Immature natural killer cell (primary cell): ENCODE measurements around the gene SLC13A5. TPM values are rescaled to one million over a fixed set of nuclear protein-coding genes. Genes with fewer than 3 reads are reported as not detected.
"Not testable (repeated sequence)": the region's sequence is repeated elsewhere in the genome, so short reads cannot be mapped to it uniquely, and the experiment has no call there.

Experiments used
- DNase-seq, 3 donors: peaks; one replicate each; pipeline ENCODE4 v3.0.0; 2022; ENCODE audit warnings: mixed read lengths in 1 of 3
- H3K27ac Mint-ChIP-seq, 6 donors: one replicate each; pipeline ENCODE4 v1.8.0; 2020; ENCODE audit warnings: mixed read lengths in 6 of 6, mild to moderate bottlenecking in 5 of 6, inconsistent platforms in 4 of 6, moderate library complexity in 3 of 6
- H3K27me3 Mint-ChIP-seq, 3 donors: one replicate each; pipeline ENCODE4 v1.8.0; 2020 to 2021; ENCODE audit warnings: low read depth in 3 of 3, mild to moderate bottlenecking in 3 of 3, mixed read lengths in 3 of 3, moderate library complexity in 3 of 3, inconsistent platforms in 1 of 3
- H3K36me3 Mint-ChIP-seq, 3 donors: one replicate each; pipeline ENCODE4 v1.8.0; 2020; ENCODE audit warnings: mixed read lengths in 3 of 3, inconsistent platforms in 2 of 3, mild to moderate bottlenecking in 2 of 3
- H3K4me1 Mint-ChIP-seq, 2 donors: one replicate each; pipeline ENCODE4 v1.8.0; 2020; ENCODE audit warnings: inconsistent platforms in 2 of 2, mild to moderate bottlenecking in 2 of 2, mixed read lengths in 2 of 2, moderate library complexity in 1 of 2
- H3K4me3 Mint-ChIP-seq, 5 donors: one replicate each; pipeline ENCODE4 v1.8.0; 2020; ENCODE audit warnings: mild to moderate bottlenecking in 5 of 5, mixed read lengths in 5 of 5, inconsistent platforms in 3 of 5, moderate library complexity in 3 of 5
- H3K9me3 Mint-ChIP-seq, 6 donors: one replicate each; pipeline ENCODE4 v1.8.0; 2020; ENCODE audit warnings: mild to moderate bottlenecking in 6 of 6, mixed read lengths in 6 of 6, inconsistent platforms in 4 of 6, moderate library complexity in 3 of 6
- polyA plus RNA-seq, 3 donors: library from polyadenylated mRNA; unstranded; fragments of 300-500 nt; fragmentation: Illumina TruSeq; gene quantifications; one replicate each; pipeline ENCODE4 v1.2.3, GENCODE V29; 2021

Gene SLC13A5
- polyA plus RNA-seq, 3 donors from 2014 or later, result not detected

DNA sequence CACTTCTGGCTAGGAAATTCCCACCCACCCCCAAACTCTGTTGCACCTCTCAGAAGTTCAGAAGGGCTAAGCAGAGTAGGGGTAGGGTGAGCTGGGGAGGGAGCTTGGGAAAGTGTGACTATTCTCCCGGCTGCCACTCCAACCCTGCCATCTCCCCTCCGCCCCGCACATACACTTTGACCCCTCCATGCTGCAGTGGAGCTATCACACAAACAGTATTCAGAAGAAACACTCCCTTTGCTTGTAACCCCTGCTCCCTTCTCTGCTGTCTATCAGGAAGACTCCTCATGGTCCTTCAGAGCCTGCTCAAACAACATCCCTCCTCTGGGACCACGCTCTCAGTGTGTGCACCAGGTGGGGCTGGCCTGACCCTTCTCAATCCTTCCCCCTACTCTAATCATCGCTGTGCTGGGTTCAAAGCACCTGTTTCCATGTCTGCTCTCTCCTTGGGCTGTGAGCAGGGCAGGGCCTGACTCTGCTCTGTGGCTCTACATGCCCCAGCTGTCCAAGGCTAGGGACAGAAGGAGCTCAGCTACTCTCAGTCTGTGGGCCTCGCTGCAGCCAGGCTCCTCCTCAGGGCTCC, 8.6 kb downstream of the SLC13A5 start:
- no peaks in the 10 kb centered on the region for H3K4me1 Mint-ChIP-seq
- no peaks in the 10 kb centered on the region for H3K9me3 Mint-ChIP-seq
- H3K36me3 Mint-ChIP-seq, result no peaks in the 10 kb centered on the region
- peaks cover 4 to 18% (median 9%) of the 10 kb centered on the region in 3 donors for H3K27me3 Mint-ChIP-seq
- no peak overlapping the region for H3K27ac Mint-ChIP-seq
- DNase-seq, result no peak
- no peak overlapping the region for H3K4me3 Mint-ChIP-seq

GRCh38 chr17:6703751-6704150, 9.4 kb downstream of the SLC13A5 start:
- Mint-ChIP-seq H3K27ac (no peak overlapping the region), H3K9me3 (no peaks in the 10 kb centered on the region), H3K27me3 (peaks cover 4 to 12% (median 9%) of the 10 kb centered on the region in 3 donors), H3K4me3 (no peak overlapping the region), H3K36me3 (no peaks in the 10 kb centered on the region), H3K4me1 (no peaks in the 10 kb centered on the region)
- no peak for DNase-seq

DNA sequence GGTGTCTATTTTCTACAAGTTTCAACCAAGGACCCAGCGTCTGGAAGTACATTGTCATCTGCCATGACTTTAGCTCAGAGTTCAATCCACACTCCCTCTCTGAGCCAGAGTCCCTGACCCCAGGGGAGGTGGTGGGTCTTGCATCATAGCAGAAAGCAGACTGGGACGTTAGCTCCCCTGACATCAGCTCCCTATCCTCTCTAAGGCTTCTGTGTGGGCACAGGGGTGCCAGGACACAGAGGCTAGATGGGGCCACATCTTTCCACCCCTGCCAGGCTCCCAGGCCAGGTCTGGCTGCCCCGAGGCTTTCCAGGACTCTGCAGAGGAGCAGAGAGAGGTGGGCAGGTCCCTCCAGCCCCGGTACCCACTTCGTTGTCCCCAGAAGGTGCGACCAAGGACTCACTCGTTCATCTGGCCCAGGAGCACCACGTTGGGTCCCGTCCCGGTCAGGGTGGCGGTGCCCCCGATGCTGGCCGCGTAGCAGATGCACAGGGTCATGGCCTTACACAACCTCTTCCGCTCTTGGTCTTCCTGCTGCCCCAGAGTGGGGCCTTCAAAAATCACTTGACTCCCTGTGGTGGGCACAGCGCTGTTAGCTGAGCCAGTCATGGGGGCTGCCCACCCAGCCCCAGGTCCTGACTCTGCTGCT, 10.5 kb downstream of the SLC13A5 start:
- Mint-ChIP-seq H3K27ac (no peak overlapping the region), H3K9me3 (no peaks in the 10 kb centered on the region), H3K4me3 (no peak overlapping the region), H3K36me3 (no peaks in the 10 kb centered on the region), H3K4me1 (no peaks in the 10 kb centered on the region), H3K27me3 (peaks cover 4 to 12% (median 5%) of the 10 kb centered on the region in 3 donors)
- no peak for DNase-seq

DNA sequence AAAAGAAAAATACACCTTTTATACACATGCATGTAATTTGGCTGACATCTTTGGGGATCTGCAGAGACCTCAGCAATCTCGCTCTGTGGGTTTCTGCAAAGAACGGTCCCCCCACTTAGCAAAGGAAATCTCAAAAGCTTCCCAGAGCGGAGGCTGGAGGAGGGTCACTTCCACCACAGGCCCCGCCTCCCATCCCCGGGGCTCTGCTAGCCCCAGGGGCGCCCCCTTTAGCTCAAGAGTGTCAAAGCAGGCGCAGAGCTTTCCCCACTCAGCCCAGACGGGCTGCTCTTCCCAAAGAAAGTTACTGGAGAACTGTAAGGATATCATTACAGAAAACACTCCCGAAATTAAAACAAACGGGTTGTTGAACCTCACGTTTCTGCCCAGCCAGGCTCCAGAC, 11.4 kb downstream of the SLC13A5 start:
- Mint-ChIP-seq H3K4me3 (no peak overlapping the region), H3K36me3 (no peaks in the 10 kb centered on the region), H3K4me1 (no peaks in the 10 kb centered on the region), H3K27me3 (peaks cover 4 to 12% (median 5%) of the 10 kb centered on the region in 3 donors), H3K27ac (no peak overlapping the region), H3K9me3 (no peaks in the 10 kb centered on the region)
- peak; percentile 2 to 14 (median 7) for DNase-seq

GRCh38 chr17:6700948-6701307, 12.2 kb downstream of the SLC13A5 start:
- Mint-ChIP-seq H3K36me3 (no peaks in the 10 kb centered on the region), H3K27ac (no peak overlapping the region), H3K27me3 (peaks cover 2 to 12% (median 4%) of the 10 kb centered on the region in 3 donors), H3K4me3 (no peak overlapping the region), H3K4me1 (no peaks in the 10 kb centered on the region), H3K9me3 (no peaks in the 10 kb centered on the region)
- DNase-seq, result no peak

DNA sequence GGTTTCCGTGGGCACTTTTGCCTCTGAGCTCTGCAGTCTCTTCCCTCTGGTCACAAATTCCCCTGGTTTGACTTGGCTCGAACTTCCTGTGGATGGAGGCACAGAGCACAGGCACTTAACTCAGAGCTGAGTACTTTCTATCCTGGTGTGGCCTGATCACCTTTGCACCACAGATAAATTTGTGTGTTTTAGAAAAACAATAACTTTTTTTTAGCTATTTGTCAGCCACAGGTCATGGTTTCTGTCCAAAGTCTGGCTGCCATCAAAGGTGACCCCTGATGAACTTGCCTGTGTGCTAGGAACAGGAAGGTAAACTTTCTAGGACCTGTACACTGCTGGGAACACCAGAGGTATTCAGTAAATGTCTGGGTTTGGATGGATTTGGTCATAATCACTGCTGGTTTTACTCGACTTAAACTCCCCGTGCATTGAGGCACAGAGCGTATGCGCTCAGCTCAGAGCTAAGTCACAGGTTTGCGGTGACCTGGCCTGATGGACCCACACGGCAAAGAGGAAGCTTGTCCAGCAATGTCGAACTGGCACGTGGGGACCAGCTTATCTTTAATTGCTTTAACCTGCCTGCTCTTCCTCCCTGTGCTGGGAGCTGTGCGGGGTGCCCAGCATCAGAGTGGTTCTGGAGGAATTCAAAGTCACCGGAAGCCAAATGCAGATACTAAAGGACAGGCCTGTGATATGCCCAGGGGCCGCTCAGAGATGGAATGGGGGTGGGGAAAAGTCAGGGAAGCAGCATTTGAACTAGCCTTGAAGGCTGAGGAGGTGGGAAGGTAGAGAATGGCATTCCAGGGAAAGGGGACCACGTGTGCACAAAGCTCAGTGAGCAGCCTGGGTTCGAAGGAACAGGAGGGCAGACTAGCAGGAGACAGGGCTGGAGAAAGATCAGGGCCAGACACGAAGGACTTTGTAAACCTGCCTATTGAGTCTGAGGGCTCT, 12.9 kb downstream of the SLC13A5 start:
- H3K9me3 Mint-ChIP-seq, result no peaks in the 10 kb centered on the region
- no peak for DNase-seq
- no peak overlapping the region for H3K4me3 Mint-ChIP-seq
- H3K27ac Mint-ChIP-seq, result no peak overlapping the region
- H3K27me3 Mint-ChIP-seq, result peaks cover 1 to 12% (median 4%) of the 10 kb centered on the region in 3 donors
- no peaks in the 10 kb centered on the region for H3K36me3 Mint-ChIP-seq
- H3K4me1 Mint-ChIP-seq, result no peaks in the 10 kb centered on the region

DNA sequence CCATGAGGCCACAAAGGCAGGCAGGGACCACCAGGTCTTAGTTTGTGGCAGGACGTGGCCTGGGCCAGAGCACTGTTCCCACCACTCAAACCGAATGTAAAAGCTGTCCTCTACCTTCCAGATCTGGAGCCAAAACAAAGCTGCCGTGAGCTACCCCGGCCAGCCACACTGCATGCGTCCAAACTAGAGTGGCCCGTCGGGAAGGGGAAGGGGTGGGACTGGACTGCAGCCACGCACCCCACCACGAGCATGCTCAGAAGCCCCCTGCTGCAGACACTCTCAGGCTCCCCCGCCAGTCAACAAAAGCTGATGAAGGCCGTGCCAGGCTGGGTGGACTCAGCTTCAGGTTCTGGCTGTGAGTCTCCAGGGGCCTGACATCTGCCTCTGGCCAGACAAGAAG, 15.2 kb downstream of the SLC13A5 start:
- no peaks in the 10 kb centered on the region for H3K36me3 Mint-ChIP-seq

DNA sequence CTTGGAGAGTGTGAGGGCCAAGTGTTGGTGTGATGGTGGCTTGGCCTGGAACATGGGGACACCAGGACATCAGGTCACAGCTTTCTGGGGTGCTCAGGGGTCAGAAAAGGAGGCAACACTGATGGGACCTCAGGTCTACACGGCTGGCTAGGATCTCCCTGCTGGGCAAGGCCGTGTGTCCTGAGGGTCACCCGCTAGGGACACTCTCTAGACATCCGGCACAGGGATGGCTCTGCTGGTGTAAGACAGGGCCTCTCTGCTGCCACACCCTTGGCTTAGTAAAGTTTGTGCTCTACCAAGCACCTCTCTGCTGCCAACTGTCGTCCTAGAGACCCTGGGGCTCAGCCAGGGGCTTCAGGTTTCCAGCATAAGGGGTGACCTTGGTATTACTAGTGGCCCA, 16.3 kb downstream of the SLC13A5 start:
- H3K36me3 Mint-ChIP-seq, result no peaks in the 10 kb centered on the region
- H3K27ac Mint-ChIP-seq, result no peak overlapping the region
- peaks cover 0 to 3% (median 0%) of the 10 kb centered on the region in 6 donors for H3K9me3 Mint-ChIP-seq
- no peak overlapping the region for H3K4me3 Mint-ChIP-seq
- H3K4me1 Mint-ChIP-seq, result no peaks in the 10 kb centered on the region
- no peak for DNase-seq
- peaks cover 0 to 13% (median 1%) of the 10 kb centered on the region in 3 donors for H3K27me3 Mint-ChIP-seq

More for the DNA sequence above, 15.2 kb downstream of the SLC13A5 start:
- no peaks in the 10 kb centered on the region for H3K4me1 Mint-ChIP-seq
- no peak overlapping the region for H3K4me3 Mint-ChIP-seq
- H3K27ac Mint-ChIP-seq, result no peak overlapping the region
- peaks cover 0 to 9% (median 1%) of the 10 kb centered on the region in 3 donors for H3K27me3 Mint-ChIP-seq
- DNase-seq, result no peak
- H3K9me3 Mint-ChIP-seq, result peaks cover 0 to 3% (median 0%) of the 10 kb centered on the region in 6 donors

DNA sequence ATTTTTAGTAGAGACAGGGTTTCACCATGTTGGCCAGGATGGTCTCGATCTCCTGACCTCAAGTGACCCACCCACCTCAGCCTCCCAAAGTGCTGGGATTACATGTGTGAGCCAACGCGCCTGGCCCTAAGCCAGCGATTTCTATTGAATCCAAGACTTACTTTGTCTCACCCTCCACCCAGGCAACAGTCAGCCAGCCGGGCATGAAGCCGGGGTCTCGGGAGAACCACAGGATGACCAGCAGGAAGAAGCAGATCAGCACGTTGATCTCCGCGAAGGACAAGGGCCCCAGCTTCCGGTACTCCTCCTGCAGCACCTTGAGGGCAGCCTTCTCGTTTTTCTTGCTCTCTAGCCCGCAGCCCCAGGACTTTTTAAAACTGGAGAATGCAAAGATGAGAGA, 17.6 kb downstream of the SLC13A5 start:
- Mint-ChIP-seq H3K4me1 (no peaks in the 10 kb centered on the region), H3K27me3 (peaks cover 1 to 20% (median 5%) of the 10 kb centered on the region in 3 donors), H3K9me3 (peaks cover 0 to 3% (median 0%) of the 10 kb centered on the region in 6 donors), H3K27ac (no peak overlapping the region), H3K36me3 (no peaks in the 10 kb centered on the region), H3K4me3 (no peak overlapping the region)
- no peak for DNase-seq

- Mint-ChIP-seq H3K4me3 (no peak overlapping the region), H3K4me1 (no peaks in the 10 kb centered on the region), H3K27me3 (peaks cover 1 to 20% (median 5%) of the 10 kb centered on the region in 3 donors), H3K9me3 (peaks cover 0 to 3% (median 0%) of the 10 kb centered on the region in 6 donors), H3K36me3 (no peaks in the 10 kb centered on the region), H3K27ac (no peak overlapping the region)
- no peak for DNase-seq
Observed at GRCh38 chr17:6695051-6695450, 18.1 kb downstream of the SLC13A5 start.

DNA sequence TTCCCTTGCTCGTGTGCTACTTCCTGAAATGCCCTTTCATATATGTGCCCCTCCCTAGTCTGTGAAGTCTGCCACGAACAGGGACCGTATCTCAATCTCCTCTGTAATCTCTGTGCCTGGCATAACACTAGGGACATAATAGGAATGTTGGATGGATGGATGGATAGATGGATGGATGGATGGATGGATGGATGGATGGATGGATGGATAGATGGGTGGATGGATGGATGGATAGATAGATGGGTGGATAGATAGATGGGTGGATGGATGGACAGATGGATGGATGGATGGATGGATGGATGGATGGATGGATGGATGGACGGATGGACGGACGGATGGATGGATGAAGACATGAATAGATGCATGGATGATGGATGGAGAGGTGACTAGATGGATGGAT, 21.2 kb downstream of the SLC13A5 start:
- H3K4me1 Mint-ChIP-seq, H3K9me3 Mint-ChIP-seq, H3K36me3 Mint-ChIP-seq, H3K4me3 Mint-ChIP-seq, H3K27ac Mint-ChIP-seq, DNase-seq: not testable (repeated sequence)
- peaks cover 0 to 20% (median 5%) of the 10 kb centered on the region in 3 donors for H3K27me3 Mint-ChIP-seq

DNA sequence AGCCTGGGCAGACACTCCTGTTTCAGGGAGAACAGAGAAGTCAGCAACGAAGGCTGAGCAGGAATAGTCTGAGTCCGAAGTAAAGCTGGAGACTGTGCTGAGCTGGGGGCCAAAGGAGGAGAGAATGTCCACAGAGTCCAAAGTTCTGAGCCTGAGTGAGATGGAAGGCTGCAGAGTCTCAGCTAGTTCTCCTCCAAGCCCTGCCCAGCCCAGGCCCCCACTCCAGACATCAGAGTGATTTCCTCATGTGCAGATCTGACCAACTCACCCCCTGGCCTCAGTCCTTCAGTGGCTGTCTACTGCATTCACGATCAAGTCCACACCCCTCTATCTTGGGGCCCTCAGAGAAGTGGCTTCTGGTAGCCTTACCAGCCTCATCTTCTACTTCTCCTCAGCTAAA, 21.6 kb downstream of the SLC13A5 start:
- DNase-seq, result no peak

GRCh38 chr17:6690641-6691040, 22.5 kb downstream of the SLC13A5 start:
- Mint-ChIP-seq H3K4me1 (no peaks in the 10 kb centered on the region), H3K27ac (no peak overlapping the region), H3K4me3 (no peak overlapping the region), H3K36me3 (no peaks in the 10 kb centered on the region), H3K9me3 (peaks cover 0 to 3% (median 0%) of the 10 kb centered on the region in 6 donors), H3K27me3 (peaks cover 0 to 26% (median 5%) of the 10 kb centered on the region in 3 donors)
- DNase-seq, result no peak

More for the DNA sequence above, 21.6 kb downstream of the SLC13A5 start:
- no peak overlapping the region for H3K27ac Mint-ChIP-seq
- peaks cover 0 to 3% (median 0%) of the 10 kb centered on the region in 6 donors for H3K9me3 Mint-ChIP-seq
- peaks cover 0 to 24% (median 5%) of the 10 kb centered on the region in 3 donors for H3K27me3 Mint-ChIP-seq
- no peak overlapping the region for H3K4me3 Mint-ChIP-seq
- no peaks in the 10 kb centered on the region for H3K36me3 Mint-ChIP-seq
- no peaks in the 10 kb centered on the region for H3K4me1 Mint-ChIP-seq

GRCh38 chr17:6688944-6689343, 24.2 kb downstream of the SLC13A5 start:
- Mint-ChIP-seq H3K9me3 (no peaks in the 10 kb centered on the region), H3K27ac (no peak overlapping the region), H3K4me3 (no peak overlapping the region), H3K4me1 (no peaks in the 10 kb centered on the region), H3K27me3 (peaks cover 2 to 23% (median 7%) of the 10 kb centered on the region in 3 donors), H3K36me3 (peaks cover 0 to under 1% (median 0%) of the 10 kb centered on the region in 3 donors)
- DNase-seq, result no peak
